GM19035 (cell line): ENCODE measurements around the gene OTUB2.

Experiments
- ATAC-seq: cut with Tn5 transposase; IDR thresholded peaks from one replicate; pipeline ENCODE4 v1.9.1; 2021; ENCODE audit not compliant: unreplicated experiment

OTUB2 gene

GRCh38 chr14:94026173-94026888 is at the start of gene OTUB2:
Gene OTUB2 (plus strand): TSS chr14:94026340. CDS start chr14:94026538, 198 bp downstream.
- peak; percentile 99 for ATAC-seq

- ATAC-seq = peak; percentile 14
Measured at GRCh38 chr14:93976477-93977057, 49.6 kb upstream of the OTUB2 start, which contains the start of gene ASB2. Gene ASB2 (minus strand): TSS chr14:93976570. CDS start chr14:93964539, 12,031 bp downstream.

GRCh38 chr14:93977171-93977570 is 49.0 kb upstream of the OTUB2 start:
- no peak for ATAC-seq

- ATAC-seq = peak; percentile 38
Measured at GRCh38 chr14:93977790-93978581, 48.2 kb upstream of the OTUB2 start.

GRCh38 chr14:93978735-93979134 is 47.4 kb upstream of the OTUB2 start:
- no peak for ATAC-seq

GRCh38 chr14:93980456-93981201 is 45.5 kb upstream of the OTUB2 start:
- no peak for ATAC-seq

GRCh38 chr14:93981316-93982229 is 44.6 kb upstream of the OTUB2 start:
- ATAC-seq = no peak

GRCh38 chr14:93982230-93983007 is 43.7 kb upstream of the OTUB2 start:
- ATAC-seq = no peak

- no peak for ATAC-seq
Measured at GRCh38 chr14:93984070-93984469, 42.1 kb upstream of the OTUB2 start.

- no peak for ATAC-seq
Measured at GRCh38 chr14:93984987-93985410, 41.1 kb upstream of the OTUB2 start.

GRCh38 chr14:93986955-93987354 is 39.2 kb upstream of the OTUB2 start:
- ATAC-seq = no peak

- no peak for ATAC-seq
Measured at GRCh38 chr14:93987376-93987775, 38.8 kb upstream of the OTUB2 start.

GRCh38 chr14:93987815-93988476 is 38.2 kb upstream of the OTUB2 start:
- ATAC-seq = no peak

GRCh38 chr14:93989939-93990338 is 36.2 kb upstream of the OTUB2 start:
- ATAC-seq = no peak

GRCh38 chr14:93991212-93991611 is 34.9 kb upstream of the OTUB2 start:
- ATAC-seq = no peak

GRCh38 chr14:93991649-93992048 is 34.5 kb upstream of the OTUB2 start:
- no peak for ATAC-seq

- no peak for ATAC-seq
Measured at GRCh38 chr14:93993382-93993781, 32.8 kb upstream of the OTUB2 start.

GRCh38 chr14:93994919-93995682 is 31.0 kb upstream of the OTUB2 start:
- ATAC-seq = no peak
